BLaER1 (cell line): Measurements from ENCODE around the gene DNAJB11.

Experiments used
- H3K27ac ChIP-seq: shearing (Covaris generic); formaldehyde crosslinking; 2 replicates; pipeline ENCODE4 v1.8.1; 2022
- H3K27me3 ChIP-seq: shearing (Covaris generic); formaldehyde crosslinking; 2 replicates; pipeline ENCODE4 v1.8.1; 2022
- H3K36me3 ChIP-seq: shearing (Covaris generic); formaldehyde crosslinking; 2 replicates; pipeline ENCODE4 v1.8.1; 2022
- H3K4me1 ChIP-seq: shearing (Covaris generic); formaldehyde crosslinking; 2 replicates; pipeline ENCODE4 v1.8.1; 2022
- H3K4me2 ChIP-seq: shearing (Covaris generic); formaldehyde crosslinking; 2 replicates; pipeline ENCODE4 v1.8.1; 2022
- H3K4me3 ChIP-seq: shearing (Covaris generic); formaldehyde crosslinking; 2 replicates; pipeline ENCODE4 v1.8.1; 2022
- H3K9ac ChIP-seq: shearing (Covaris generic); formaldehyde crosslinking; 2 replicates; pipeline ENCODE4 v1.8.1; 2022
- H3K9me3 ChIP-seq: shearing (Covaris generic); formaldehyde crosslinking; 2 replicates; pipeline ENCODE4 v1.8.1; 2022
- H4K20me1 ChIP-seq: shearing (Covaris generic); formaldehyde crosslinking; 2 replicates; pipeline ENCODE4 v1.8.1; 2022
- Cebpa-rat ChIP-seq: shearing (Covaris generic); IDR thresholded peaks from 2 replicates; pipeline ENCODE4 v1.8.1; 2022

DNAJB11 gene

GRCh38 chr3:186592682-186593081 is 22.2 kb downstream of the DNAJB11 start:
- no peak overlapping the region for H3K9ac ChIP-seq
- no peaks in the 10 kb centered on the region for H3K27me3 ChIP-seq
- H3K36me3 ChIP-seq, result no peaks in the 10 kb centered on the region
- no peak for TF ChIP-seq Cebpa-rat
- no peak overlapping the region for H3K4me2 ChIP-seq
- H4K20me1 ChIP-seq, result no peaks in the 10 kb centered on the region
- no peak overlapping the region for H3K27ac ChIP-seq
- H3K4me1 ChIP-seq, result no peaks in the 10 kb centered on the region
- H3K4me3 ChIP-seq, result no peak overlapping the region
- H3K9me3 ChIP-seq, result no peaks in the 10 kb centered on the region

GRCh38 chr3:186593862-186594261 is 23.3 kb downstream of the DNAJB11 start:
- H3K4me2 ChIP-seq, result no peak overlapping the region
- H3K27ac ChIP-seq, result no peak overlapping the region
- H3K27me3 ChIP-seq, result no peaks in the 10 kb centered on the region
- H3K9me3 ChIP-seq, result no peaks in the 10 kb centered on the region
- H3K36me3 ChIP-seq, result no peaks in the 10 kb centered on the region
- no peaks in the 10 kb centered on the region for H3K4me1 ChIP-seq
- no peak overlapping the region for H3K4me3 ChIP-seq
- H3K9ac ChIP-seq, result no peak overlapping the region
- H4K20me1 ChIP-seq, result no peaks in the 10 kb centered on the region
- TF ChIP-seq Cebpa-rat, result no peak

GRCh38 chr3:186594591-186595113 is 24.1 kb downstream of the DNAJB11 start:
- Histone ChIP-seq H3K4me2 (no peak overlapping the region), H3K27ac (no peak overlapping the region), H3K4me1 (no peaks in the 10 kb centered on the region), H3K27me3 (no peaks in the 10 kb centered on the region), H3K4me3 (no peak overlapping the region), H3K36me3 (no peaks in the 10 kb centered on the region), H3K9me3 (no peaks in the 10 kb centered on the region), H3K9ac (no peak overlapping the region), H4K20me1 (no peaks in the 10 kb centered on the region)
- TF ChIP-seq Cebpa-rat, result no peak

GRCh38 chr3:186596568-186597287 is 26.2 kb downstream of the DNAJB11 start:
- Histone ChIP-seq H3K4me3 (no peak overlapping the region), H3K4me2 (no peak overlapping the region), H3K9ac (no peak overlapping the region), H3K4me1 (no peaks in the 10 kb centered on the region), H3K36me3 (no peaks in the 10 kb centered on the region), H3K27me3 (no peaks in the 10 kb centered on the region), H3K9me3 (no peaks in the 10 kb centered on the region), H4K20me1 (no peaks in the 10 kb centered on the region), H3K27ac (no peak overlapping the region)
- TF ChIP-seq Cebpa-rat, result no peak

- no peaks in the 10 kb centered on the region for H4K20me1 ChIP-seq
- H3K4me1 ChIP-seq, result no peaks in the 10 kb centered on the region
- no peak for TF ChIP-seq Cebpa-rat
- H3K27ac ChIP-seq, result no peak overlapping the region
- no peaks in the 10 kb centered on the region for H3K27me3 ChIP-seq
- H3K4me3 ChIP-seq, result no peak overlapping the region
- no peak overlapping the region for H3K9ac ChIP-seq
- no peak overlapping the region for H3K4me2 ChIP-seq
- H3K36me3 ChIP-seq, result no peaks in the 10 kb centered on the region
- H3K9me3 ChIP-seq, result no peaks in the 10 kb centered on the region
These were observed 27.7 kb downstream of the DNAJB11 start for GRCh38 chr3:186598108-186598784.

GRCh38 chr3:186598794-186599141 is 28.2 kb downstream of the DNAJB11 start:
- TF ChIP-seq Cebpa-rat, result no peak
- Histone ChIP-seq H3K4me2 (no peak overlapping the region), H3K9me3 (no peaks in the 10 kb centered on the region), H4K20me1 (no peaks in the 10 kb centered on the region), H3K4me3 (no peak overlapping the region), H3K27me3 (no peaks in the 10 kb centered on the region), H3K36me3 (no peaks in the 10 kb centered on the region), H3K27ac (no peak overlapping the region), H3K4me1 (no peaks in the 10 kb centered on the region), H3K9ac (no peak overlapping the region)

- H3K4me1 ChIP-seq, result no peaks in the 10 kb centered on the region
- H3K9me3 ChIP-seq, result no peaks in the 10 kb centered on the region
- H4K20me1 ChIP-seq, result no peaks in the 10 kb centered on the region
- no peaks in the 10 kb centered on the region for H3K36me3 ChIP-seq
- no peak overlapping the region for H3K27ac ChIP-seq
- TF ChIP-seq Cebpa-rat, result no peak
- no peak overlapping the region for H3K9ac ChIP-seq
- H3K27me3 ChIP-seq, result no peaks in the 10 kb centered on the region
- no peak overlapping the region for H3K4me2 ChIP-seq
- H3K4me3 ChIP-seq, result no peak overlapping the region
These were observed 28.7 kb downstream of the DNAJB11 start for GRCh38 chr3:186599142-186599784.

- Histone ChIP-seq H3K36me3 (no peaks in the 10 kb centered on the region), H3K4me2 (no peak overlapping the region), H3K9ac (no peak overlapping the region), H3K4me3 (no peak overlapping the region), H4K20me1 (no peaks in the 10 kb centered on the region), H3K27ac (no peak overlapping the region), H3K27me3 (no peaks in the 10 kb centered on the region), H3K9me3 (no peaks in the 10 kb centered on the region), H3K4me1 (no peaks in the 10 kb centered on the region)
- no peak for TF ChIP-seq Cebpa-rat
These were observed 29.3 kb downstream of the DNAJB11 start for GRCh38 chr3:186599785-186600166.

GRCh38 chr3:186600896-186601295 is 30.4 kb downstream of the DNAJB11 start:
- H3K9ac ChIP-seq, result no peak overlapping the region
- H3K4me1 ChIP-seq, result no peaks in the 10 kb centered on the region
- no peak overlapping the region for H3K4me2 ChIP-seq
- H3K27me3 ChIP-seq, result no peaks in the 10 kb centered on the region
- no peaks in the 10 kb centered on the region for H4K20me1 ChIP-seq
- H3K36me3 ChIP-seq, result no peaks in the 10 kb centered on the region
- no peak overlapping the region for H3K27ac ChIP-seq
- no peak overlapping the region for H3K4me3 ChIP-seq
- H3K9me3 ChIP-seq, result no peaks in the 10 kb centered on the region
- no peak for TF ChIP-seq Cebpa-rat

GRCh38 chr3:186603159-186603558 is 32.6 kb downstream of the DNAJB11 start:
- H3K36me3 ChIP-seq, result no peaks in the 10 kb centered on the region
- no peaks in the 10 kb centered on the region for H4K20me1 ChIP-seq
- H3K27me3 ChIP-seq, result no peaks in the 10 kb centered on the region
- no peak overlapping the region for H3K9ac ChIP-seq
- H3K4me3 ChIP-seq, result no peak overlapping the region
- no peak overlapping the region for H3K27ac ChIP-seq
- TF ChIP-seq Cebpa-rat, result no peak
- H3K4me2 ChIP-seq, result no peak overlapping the region
- no peaks in the 10 kb centered on the region for H3K9me3 ChIP-seq
- H3K4me1 ChIP-seq, result no peaks in the 10 kb centered on the region
